ENCODE results near the gene EMX1. TPM values are rescaled to one million over a fixed set of nuclear protein-coding genes. Genes with fewer than 3 reads are reported as not detected.

EMX1 gene
- total RNA-seq, 1 experiment from 2014 or later: not detected

GRCh38 chr2:72971036-72971435 lies 53.7 kb downstream of the EMX1 start:
- Mint-ChIP-seq H3K27ac (ENCODE audit: unreplicated experiment) (no peak overlapping the region), H3K4me3 (ENCODE audit: low read depth, unreplicated experiment) (no peak overlapping the region), H3K4me1 (ENCODE audit: low read depth, unreplicated experiment) (no peaks in the 10 kb centered on the region), H3K9me3 (ENCODE audit: low read depth, unreplicated experiment) (no peaks in the 10 kb centered on the region), H3K27me3 (ENCODE audit: unreplicated experiment) (peaks cover 12% of the 10 kb centered on the region), H3K36me3 (ENCODE audit: insufficient read depth, unreplicated experiment) (no peaks in the 10 kb centered on the region)
- no peak for TF ChIP-seq CTCF (IDR thresholded peaks at IDR 0.05; ENCODE audit: unreplicated experiment)
- intact Hi-C loops (cut with micrococcal nuclease; ENCODE audit: unreplicated experiment): no loop called here
- BruUV-seq (replicated peaks): no TSS peak
- CTCF ChIA-PET: interaction anchor here (0.7 kb wide), 1 partner anchor 32 kb away, joined by 6 read pairs; no protein-coding TSS in a partner anchor
- DNase-seq: no peak

- Mint-ChIP-seq H3K9me3 (ENCODE audit: low read depth, unreplicated experiment) (no peaks in the 10 kb centered on the region), H3K36me3 (ENCODE audit: insufficient read depth, unreplicated experiment) (no peaks in the 10 kb centered on the region), H3K27me3 (ENCODE audit: unreplicated experiment) (peaks cover 12% of the 10 kb centered on the region), H3K27ac (ENCODE audit: unreplicated experiment) (no peak overlapping the region), H3K4me3 (ENCODE audit: low read depth, unreplicated experiment) (no peak overlapping the region), H3K4me1 (ENCODE audit: low read depth, unreplicated experiment) (no peaks in the 10 kb centered on the region)
- intact Hi-C loops (cut with micrococcal nuclease; ENCODE audit: unreplicated experiment): loop anchor here (1.0 kb wide), 1 partner anchor 80 kb away; no protein-coding TSS in a partner anchor
- DNase-seq: no peak
- BruUV-seq (replicated peaks): no TSS peak
- TF ChIP-seq CTCF (IDR thresholded peaks at IDR 0.05; ENCODE audit: unreplicated experiment): no peak
- CTCF ChIA-PET: interaction anchor here (1.4 to 2.4 kb wide), 2 partner anchors 11 to 79 kb away, joined by 4 to 36 read pairs; no protein-coding TSS in a partner anchor
These were observed 55.2 kb downstream of the EMX1 start for GRCh38 chr2:72972352-72973136.

DNA sequence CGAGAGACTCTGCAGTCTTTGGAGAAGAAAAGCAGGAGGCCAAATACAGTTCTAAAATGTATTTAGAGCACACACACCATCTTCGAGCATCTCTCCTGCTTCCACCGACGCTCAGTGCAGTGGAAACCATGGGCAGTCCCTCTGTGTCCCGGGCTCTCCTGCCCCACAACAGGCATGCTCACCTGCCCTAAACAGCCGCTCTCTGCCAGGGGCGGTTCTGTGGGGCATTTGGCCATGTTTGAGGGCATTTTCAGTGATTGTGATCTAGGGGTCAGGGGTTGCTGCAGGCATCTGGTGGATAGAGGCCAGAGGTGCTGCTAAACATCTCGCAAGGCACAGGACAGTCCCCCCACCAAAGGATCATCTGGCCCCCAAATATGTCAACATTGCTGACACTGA lies 55.8 kb downstream of the EMX1 start:
- Mint-ChIP-seq H3K36me3 (ENCODE audit: insufficient read depth, unreplicated experiment) (no peaks in the 10 kb centered on the region), H3K27ac (ENCODE audit: unreplicated experiment) (no peak overlapping the region), H3K9me3 (ENCODE audit: low read depth, unreplicated experiment) (no peaks in the 10 kb centered on the region), H3K4me1 (ENCODE audit: low read depth, unreplicated experiment) (no peaks in the 10 kb centered on the region), H3K27me3 (ENCODE audit: unreplicated experiment) (peaks cover 12% of the 10 kb centered on the region), H3K4me3 (ENCODE audit: low read depth, unreplicated experiment) (no peak overlapping the region)
- CTCF ChIA-PET: interaction anchor here (1.1 to 2.4 kb wide), 4 partner anchors 10 to 86 kb away, joined by 3 to 36 read pairs (median 7); partner anchors contain the start of gene SPR
- intact Hi-C loops (cut with micrococcal nuclease; ENCODE audit: unreplicated experiment): loop anchor here (1.0 kb wide), 1 partner anchor 81 kb away; no protein-coding TSS in a partner anchor
- DNase-seq: no peak
- no TSS peak for BruUV-seq (replicated peaks)
- TF ChIP-seq CTCF (IDR thresholded peaks at IDR 0.05; ENCODE audit: unreplicated experiment): no peak

DNA sequence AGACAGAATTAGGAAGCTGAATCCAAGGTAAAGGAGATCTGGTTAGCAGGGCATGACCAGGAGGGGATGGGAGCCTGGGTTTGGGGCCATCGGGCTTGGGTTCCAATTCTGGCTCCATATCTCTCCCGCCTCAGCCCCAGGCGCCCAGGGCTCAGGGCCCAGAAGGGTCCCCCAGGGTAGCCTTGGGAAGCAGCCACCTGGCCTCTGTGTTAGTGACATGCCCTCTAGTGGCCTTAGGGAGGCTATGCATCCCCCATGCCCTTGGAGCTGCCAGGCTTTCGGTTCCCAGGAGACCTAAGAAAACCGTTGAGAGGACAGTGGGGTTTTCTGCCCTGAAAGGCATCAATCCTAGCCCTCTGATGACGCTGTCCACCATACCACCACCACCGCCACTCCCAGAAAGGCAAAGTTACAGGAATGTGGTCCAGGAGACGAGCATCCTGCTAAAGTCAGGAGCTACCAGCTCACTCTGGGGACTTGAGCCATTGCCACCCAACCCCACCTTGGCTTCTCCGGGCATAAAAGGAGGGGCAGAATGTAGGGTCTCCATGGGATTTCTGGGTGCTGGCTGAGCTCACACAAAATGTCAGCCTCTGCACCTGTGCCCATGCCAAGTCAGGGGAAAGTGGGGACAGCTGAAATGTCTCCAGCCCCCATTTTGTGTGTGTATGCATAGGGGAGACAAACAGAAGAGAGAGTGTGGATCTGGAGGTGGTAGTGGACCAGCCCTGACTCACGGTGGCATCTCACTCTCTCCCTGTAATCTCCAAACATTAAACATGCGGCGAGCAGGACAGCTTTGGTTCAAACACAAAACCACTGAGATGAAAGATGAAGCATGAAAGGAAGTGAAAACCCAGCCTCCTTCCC lies 56.5 kb downstream of the EMX1 start:
- intact Hi-C loops (cut with micrococcal nuclease; ENCODE audit: unreplicated experiment): loop anchor here (1.0 kb wide), 1 partner anchor 82 kb away; no protein-coding TSS in a partner anchor
- no TSS peak for BruUV-seq (replicated peaks)
- Mint-ChIP-seq H3K4me3 (ENCODE audit: low read depth, unreplicated experiment) (no peak overlapping the region), H3K9me3 (ENCODE audit: low read depth, unreplicated experiment) (no peaks in the 10 kb centered on the region), H3K27ac (ENCODE audit: unreplicated experiment) (no peak overlapping the region), H3K4me1 (ENCODE audit: low read depth, unreplicated experiment) (no peaks in the 10 kb centered on the region), H3K36me3 (ENCODE audit: insufficient read depth, unreplicated experiment) (no peaks in the 10 kb centered on the region), H3K27me3 (ENCODE audit: unreplicated experiment) (peaks cover 12% of the 10 kb centered on the region)
- CTCF ChIA-PET: interaction anchor here (0.7 to 2.4 kb wide), 8 partner anchors 10 to 202 kb away, joined by 3 to 36 read pairs (median 5); partner anchors contain the start of gene SPR
- TF ChIP-seq CTCF (IDR thresholded peaks at IDR 0.05; ENCODE audit: unreplicated experiment): peak; percentile 84
- DNase-seq: peak; percentile 58

Measured in Calu3 (cell line).